Loucy (cell line): ENCODE data around the gene SEMA5B.

Source experiments
- H2AFZ ChIP-seq: fragments of 200-600 bp; sonication (generic); 2 replicates; pipeline ENCODE4 v1.6.0; 2016; ENCODE audit warnings: antibody characterized with exemption, mild to moderate bottlenecking, low read length, moderate library complexity
- H3F3A ChIP-seq: fragments of 200-600 bp; 2 replicates; pipeline ENCODE4 v1.6.0; 2016; ENCODE audit warnings: antibody characterized with exemption, low read depth, mild to moderate bottlenecking
- H3K27me3 ChIP-seq: fragments of 200-600 bp; sonication (generic); 2 replicates; pipeline ENCODE4 v1.6.1; 2014; ENCODE audit warnings: low read length, mild to moderate bottlenecking; ENCODE audit not compliant: insufficient read depth, poor library complexity, severe bottlenecking
- H3K36me3 ChIP-seq: fragments of 200-600 bp; sonication (generic); 2 replicates; pipeline ENCODE4 v1.6.1; 2016; ENCODE audit warnings: low read length; ENCODE audit not compliant: insufficient read depth
- H3K4me1 ChIP-seq: fragments of 200-600 bp; sonication (generic); 2 replicates; pipeline ENCODE4 v1.5.1; 2014; ENCODE audit warnings: low read length, mild to moderate bottlenecking; ENCODE audit not compliant: insufficient read depth, poor library complexity, severe bottlenecking
- H3K4me2 ChIP-seq: fragments of 200-600 bp; sonication (generic); 2 replicates; pipeline ENCODE4 v1.6.0; 2014; ENCODE audit warnings: antibody characterized with exemption, low read length, low read depth, mild to moderate bottlenecking; ENCODE audit not compliant: poor library complexity, severe bottlenecking
- H3K4me3 ChIP-seq: fragments of 200-600 bp; sonication (generic); 2 replicates; pipeline ENCODE4 v1.5.1; 2014; ENCODE audit warnings: low read length, mild to moderate bottlenecking, mixed read lengths; ENCODE audit not compliant: poor library complexity, severe bottlenecking
- H3K79me2 ChIP-seq: fragments of 200-600 bp; sonication (generic); 2 replicates; pipeline ENCODE4 v1.6.1; 2014; ENCODE audit warnings: low read length; ENCODE audit not compliant: insufficient read depth
- H3K9ac ChIP-seq: fragments of 200-600 bp; sonication (generic); 2 replicates; pipeline ENCODE4 v1.6.0; 2014; ENCODE audit warnings: mild to moderate bottlenecking, low read depth, low read length, moderate library complexity; ENCODE audit not compliant: poor library complexity, severe bottlenecking
- H3K9me2 ChIP-seq: fragments of 200-600 bp; sonication (generic); replicated peaks from 2 replicates; pipeline ENCODE4 v1.6.1; 2016; ENCODE audit warnings: low read depth, low read length, mixed read lengths
- H3K9me3 ChIP-seq: fragments of 200-600 bp; sonication (generic); 2 replicates; pipeline ENCODE4 v1.6.1; 2014; ENCODE audit warnings: mild to moderate bottlenecking, antibody characterized with exemption, low read length, low read depth; ENCODE audit not compliant: insufficient read depth
- H4K20me1 ChIP-seq: fragments of 200-600 bp; sonication (generic); 2 replicates; pipeline ENCODE4 v1.6.0; 2014; ENCODE audit warnings: antibody characterized with exemption, low read length, mild to moderate bottlenecking; ENCODE audit not compliant: insufficient read depth, poor library complexity, severe bottlenecking
- CTCF ChIP-seq: fragments of 200-600 bp; sonication (generic); conservative IDR thresholded peaks from 2 replicates; pipeline ENCODE4 v1.5.1; 2014; ENCODE audit warnings: mild to moderate bottlenecking, antibody characterized with exemption, low read length
- EZH2phosphoT487 ChIP-seq: fragments of 200-600 bp; IDR thresholded peaks from 2 replicates; pipeline ENCODE4 v1.6.1; 2018; ENCODE audit warnings: antibody characterized with exemption, mild to moderate bottlenecking, moderate library complexity, borderline replicate concordance

SEMA5B gene

GRCh38 chr3:122945230-122945629 lies 82.3 kb downstream of the SEMA5B start:
- no peak overlapping the region for H3K9ac ChIP-seq
- no peaks in the 10 kb centered on the region for H3K9me3 ChIP-seq
- H2AFZ ChIP-seq: no peak overlapping the region
- TF ChIP-seq EZH2phosphoT487: no peak
- TF ChIP-seq CTCF: no peak
- H3K9me2 ChIP-seq: no peaks in the 10 kb centered on the region
- no peak overlapping the region for H3K4me3 ChIP-seq
- no peaks in the 10 kb centered on the region for H3K27me3 ChIP-seq
- no peaks in the 10 kb centered on the region for H3K4me1 ChIP-seq
- no peaks in the 10 kb centered on the region for H3F3A ChIP-seq
- H3K79me2 ChIP-seq: no peaks in the 10 kb centered on the region
- no peak overlapping the region for H3K4me2 ChIP-seq
- no peaks in the 10 kb centered on the region for H4K20me1 ChIP-seq
- no peaks in the 10 kb centered on the region for H3K36me3 ChIP-seq

- Histone ChIP-seq H3K27me3 (no peaks in the 10 kb centered on the region), H4K20me1 (no peaks in the 10 kb centered on the region), H3K79me2 (no peaks in the 10 kb centered on the region), H2AFZ (no peak overlapping the region), H3K4me3 (no peak overlapping the region), H3K4me2 (no peak overlapping the region), H3K9me2 (no peaks in the 10 kb centered on the region), H3K4me1 (no peaks in the 10 kb centered on the region), H3K9ac (no peak overlapping the region), H3K9me3 (no peaks in the 10 kb centered on the region), H3K36me3 (no peaks in the 10 kb centered on the region), H3F3A (no peaks in the 10 kb centered on the region)
- no peak for TF ChIP-seq CTCF
- TF ChIP-seq EZH2phosphoT487: no peak
Measured at GRCh38 chr3:122944671-122945161, 82.8 kb downstream of the SEMA5B start.

GRCh38 chr3:122943828-122944190 lies 83.8 kb downstream of the SEMA5B start:
- Histone ChIP-seq H3K27me3 (no peaks in the 10 kb centered on the region), H2AFZ (no peak overlapping the region), H3K4me1 (no peaks in the 10 kb centered on the region), H3K9me2 (no peaks in the 10 kb centered on the region), H3K9ac (no peak overlapping the region), H4K20me1 (no peaks in the 10 kb centered on the region), H3K4me2 (no peak overlapping the region), H3K9me3 (no peaks in the 10 kb centered on the region), H3F3A (no peaks in the 10 kb centered on the region), H3K4me3 (no peak overlapping the region), H3K79me2 (no peaks in the 10 kb centered on the region), H3K36me3 (no peaks in the 10 kb centered on the region)
- TF ChIP-seq CTCF (no peak), EZH2phosphoT487 (no peak)
